ENCODE results near the gene ZMIZ1.
A peak's percentile ranks its signal among the peaks of the same experiment; 100 is the strongest.

The ZMIZ1 gene, protein sequence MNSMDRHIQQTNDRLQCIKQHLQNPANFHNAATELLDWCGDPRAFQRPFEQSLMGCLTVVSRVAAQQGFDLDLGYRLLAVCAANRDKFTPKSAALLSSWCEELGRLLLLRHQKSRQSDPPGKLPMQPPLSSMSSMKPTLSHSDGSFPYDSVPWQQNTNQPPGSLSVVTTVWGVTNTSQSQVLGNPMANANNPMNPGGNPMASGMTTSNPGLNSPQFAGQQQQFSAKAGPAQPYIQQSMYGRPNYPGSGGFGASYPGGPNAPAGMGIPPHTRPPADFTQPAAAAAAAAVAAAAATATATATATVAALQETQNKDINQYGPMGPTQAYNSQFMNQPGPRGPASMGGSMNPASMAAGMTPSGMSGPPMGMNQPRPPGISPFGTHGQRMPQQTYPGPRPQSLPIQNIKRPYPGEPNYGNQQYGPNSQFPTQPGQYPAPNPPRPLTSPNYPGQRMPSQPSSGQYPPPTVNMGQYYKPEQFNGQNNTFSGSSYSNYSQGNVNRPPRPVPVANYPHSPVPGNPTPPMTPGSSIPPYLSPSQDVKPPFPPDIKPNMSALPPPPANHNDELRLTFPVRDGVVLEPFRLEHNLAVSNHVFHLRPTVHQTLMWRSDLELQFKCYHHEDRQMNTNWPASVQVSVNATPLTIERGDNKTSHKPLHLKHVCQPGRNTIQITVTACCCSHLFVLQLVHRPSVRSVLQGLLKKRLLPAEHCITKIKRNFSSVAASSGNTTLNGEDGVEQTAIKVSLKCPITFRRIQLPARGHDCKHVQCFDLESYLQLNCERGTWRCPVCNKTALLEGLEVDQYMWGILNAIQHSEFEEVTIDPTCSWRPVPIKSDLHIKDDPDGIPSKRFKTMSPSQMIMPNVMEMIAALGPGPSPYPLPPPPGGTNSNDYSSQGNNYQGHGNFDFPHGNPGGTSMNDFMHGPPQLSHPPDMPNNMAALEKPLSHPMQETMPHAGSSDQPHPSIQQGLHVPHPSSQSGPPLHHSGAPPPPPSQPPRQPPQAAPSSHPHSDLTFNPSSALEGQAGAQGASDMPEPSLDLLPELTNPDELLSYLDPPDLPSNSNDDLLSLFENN

DNA sequence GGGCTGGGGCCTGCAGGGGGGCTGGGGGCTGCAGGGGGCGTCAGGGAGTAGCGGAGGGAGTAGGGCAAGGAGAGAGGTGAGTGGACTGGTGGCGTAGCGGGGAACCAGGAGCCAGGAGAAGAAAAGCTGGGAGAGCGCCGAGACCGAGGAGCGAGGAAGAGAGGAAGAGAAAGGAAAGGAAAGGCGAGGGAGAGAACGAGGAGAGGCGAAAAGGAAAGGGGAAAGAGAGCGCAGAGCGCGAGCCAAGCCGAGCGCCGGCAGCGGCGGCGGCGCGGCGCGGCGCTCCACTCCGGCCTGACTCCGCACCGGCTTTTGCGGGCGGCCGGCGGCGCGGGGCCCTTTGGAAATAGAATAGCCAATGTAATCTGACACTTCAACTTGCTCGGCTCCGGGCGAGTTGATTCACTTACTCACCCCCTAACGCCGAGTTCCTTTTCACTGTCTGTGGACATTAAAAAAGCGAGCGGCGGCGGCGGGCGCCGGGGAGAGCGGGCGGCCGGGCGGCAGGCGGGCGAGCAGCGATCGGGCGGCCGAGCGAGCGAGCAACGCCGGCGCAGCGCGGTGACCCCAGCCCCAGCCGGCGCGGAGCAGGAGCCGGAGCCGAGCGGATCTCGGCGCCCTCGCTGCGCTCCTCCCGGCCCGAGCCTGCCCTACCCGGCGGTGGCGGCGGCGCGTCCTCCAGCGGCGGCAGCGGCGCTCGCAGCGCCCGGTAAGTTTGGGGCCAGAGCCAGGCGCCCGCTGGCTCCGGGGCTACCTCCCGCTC, at the start of gene ZMIZ1:
Gene ZMIZ1 (plus strand): TSS at position 405 of the 763 bp plus-strand sequence. CDS start 132,667 bp downstream, outside the sequence.
- Histone ChIP-seq H3K9me3 (ENCODE audit: control insufficient read depth in 2 of 2, low read length in 2 of 2) (no peaks in the 10 kb centered on the region), H3K36me3 (ENCODE audit: control insufficient read depth in 2 of 2, insufficient read depth in 2 of 2, low read length in 2 of 2) (no peaks in the 10 kb centered on the region), H3K27ac (ENCODE audit: low read depth in 2 of 2, low read length in 2 of 2) (peak within 1 kb of the TSS; percentile 97 to 98), H3K4me1 (ENCODE audit: control insufficient read depth in 2 of 2, insufficient read depth in 2 of 2, low read length in 2 of 2) (peaks cover 43 to 54% of the 10 kb centered on the region in 2 donors), H3K4me3 (ENCODE audit: low read length in 2 of 2) (peak within 1 kb of the TSS; percentile 85 to 94), H3K9ac (ENCODE audit: low read depth in 1 of 2, low read length in 2 of 2) (peak within 1 kb of the TSS; percentile 90 to 94), H3K27me3 (ENCODE audit: control insufficient read depth in 2 of 2, insufficient read depth in 2 of 2, low read length in 2 of 2) (no peaks in the 10 kb centered on the region)

DNA sequence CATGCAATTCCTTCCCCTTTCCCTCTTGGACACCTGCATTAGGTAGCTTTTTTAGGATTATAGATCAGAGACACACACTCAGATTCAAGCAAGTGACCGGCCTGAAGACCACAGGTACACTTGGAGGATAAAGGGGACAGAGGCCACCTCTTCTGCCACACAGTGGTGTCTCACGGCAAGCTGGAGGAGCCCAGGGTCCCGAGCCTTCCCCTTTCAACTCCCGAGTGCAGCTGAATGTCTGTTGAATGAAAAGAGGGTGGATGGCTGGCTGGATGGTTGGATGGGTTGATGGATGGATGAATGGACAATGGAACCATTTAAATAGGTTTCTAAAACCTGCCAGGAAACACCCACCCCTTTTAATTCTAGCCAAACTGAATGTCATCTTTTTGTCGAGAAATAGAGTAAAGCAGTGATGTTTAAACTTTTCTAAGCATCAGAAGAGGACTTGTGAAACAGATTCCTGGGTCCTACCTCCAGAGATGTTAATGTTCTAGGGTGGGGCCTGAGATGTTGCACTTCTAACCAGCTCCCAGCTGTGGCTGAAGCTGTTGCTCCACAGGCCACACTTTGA, 49.2 kb upstream of the ZMIZ1 start:
- Histone ChIP-seq H3K27me3 (ENCODE audit: control insufficient read depth in 2 of 2, insufficient read depth in 2 of 2, low read length in 2 of 2) (no peaks in the 10 kb centered on the region), H3K27ac (ENCODE audit: low read depth in 2 of 2, low read length in 2 of 2) (no peak overlapping the region), H3K36me3 (ENCODE audit: control insufficient read depth in 2 of 2, insufficient read depth in 2 of 2, low read length in 2 of 2) (no peaks in the 10 kb centered on the region), H3K4me1 (ENCODE audit: control insufficient read depth in 2 of 2, insufficient read depth in 2 of 2, low read length in 2 of 2) (peaks cover 0 to 2% of the 10 kb centered on the region in 2 donors), H3K9ac (ENCODE audit: low read depth in 1 of 2, low read length in 2 of 2) (no peak overlapping the region), H3K9me3 (ENCODE audit: control insufficient read depth in 2 of 2, low read length in 2 of 2) (no peaks in the 10 kb centered on the region), H3K4me3 (ENCODE audit: low read length in 2 of 2) (no peak overlapping the region)

DNA sequence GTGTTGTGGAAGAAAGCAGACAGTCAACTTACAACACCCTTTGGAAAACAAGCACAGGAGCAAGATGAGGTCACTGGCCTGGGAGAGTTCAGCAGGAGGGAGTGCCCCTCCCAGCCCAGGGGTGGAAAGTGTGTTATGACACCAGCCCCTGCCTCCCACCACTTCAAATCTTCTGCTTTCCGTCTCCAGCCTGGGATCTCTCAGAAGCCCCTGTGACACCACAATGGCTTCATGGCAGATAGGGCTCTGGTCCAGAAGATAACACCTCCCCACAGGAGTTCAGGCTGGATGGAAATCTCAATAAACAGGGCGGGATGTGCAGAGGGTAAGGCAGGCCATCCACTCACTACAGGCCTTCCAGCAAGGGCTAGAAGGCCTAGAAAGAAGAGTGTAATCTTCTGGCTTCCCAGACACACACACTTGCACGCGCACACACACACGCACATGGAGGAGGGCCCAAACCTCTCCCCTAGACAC, 48.7 kb upstream of the ZMIZ1 start:
- Histone ChIP-seq H3K27ac (ENCODE audit: low read depth in 2 of 2, low read length in 2 of 2) (no peak overlapping the region), H3K27me3 (ENCODE audit: control insufficient read depth in 2 of 2, insufficient read depth in 2 of 2, low read length in 2 of 2) (no peaks in the 10 kb centered on the region), H3K36me3 (ENCODE audit: control insufficient read depth in 2 of 2, insufficient read depth in 2 of 2, low read length in 2 of 2) (no peaks in the 10 kb centered on the region), H3K4me1 (ENCODE audit: control insufficient read depth in 2 of 2, insufficient read depth in 2 of 2, low read length in 2 of 2) (peaks cover 0 to 2% of the 10 kb centered on the region in 2 donors), H3K9me3 (ENCODE audit: control insufficient read depth in 2 of 2, low read length in 2 of 2) (no peaks in the 10 kb centered on the region), H3K9ac (ENCODE audit: low read depth in 1 of 2, low read length in 2 of 2) (no peak overlapping the region), H3K4me3 (ENCODE audit: low read length in 2 of 2) (no peak overlapping the region)

DNA sequence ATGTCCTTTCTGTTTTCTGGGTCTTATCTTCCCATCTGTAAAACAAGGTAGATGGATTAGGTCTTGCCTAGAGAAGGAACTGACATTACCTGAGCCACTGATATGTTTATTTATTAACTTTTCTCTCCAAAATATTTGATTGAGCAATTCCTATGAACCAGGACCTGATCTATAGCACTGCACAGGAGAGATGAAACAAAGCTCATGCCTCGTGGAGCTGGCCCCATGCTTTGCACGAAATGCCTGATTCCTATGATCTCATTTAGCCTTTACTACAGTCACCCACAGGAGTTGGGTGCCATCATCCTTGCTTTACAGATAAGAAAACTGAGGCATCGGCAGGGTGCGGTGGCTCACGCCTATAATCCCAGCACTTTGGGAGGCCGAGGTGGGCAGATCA, 48.2 kb upstream of the ZMIZ1 start:
- Histone ChIP-seq H3K9ac (ENCODE audit: low read depth in 1 of 2, low read length in 2 of 2) (no peak overlapping the region), H3K27ac (ENCODE audit: low read depth in 2 of 2, low read length in 2 of 2) (no peak overlapping the region), H3K4me1 (ENCODE audit: control insufficient read depth in 2 of 2, insufficient read depth in 2 of 2, low read length in 2 of 2) (peaks cover 0 to 2% of the 10 kb centered on the region in 2 donors), H3K27me3 (ENCODE audit: control insufficient read depth in 2 of 2, insufficient read depth in 2 of 2, low read length in 2 of 2) (no peaks in the 10 kb centered on the region), H3K4me3 (ENCODE audit: low read length in 2 of 2) (no peak overlapping the region), H3K36me3 (ENCODE audit: control insufficient read depth in 2 of 2, insufficient read depth in 2 of 2, low read length in 2 of 2) (no peaks in the 10 kb centered on the region), H3K9me3 (ENCODE audit: control insufficient read depth in 2 of 2, low read length in 2 of 2) (no peaks in the 10 kb centered on the region)

DNA sequence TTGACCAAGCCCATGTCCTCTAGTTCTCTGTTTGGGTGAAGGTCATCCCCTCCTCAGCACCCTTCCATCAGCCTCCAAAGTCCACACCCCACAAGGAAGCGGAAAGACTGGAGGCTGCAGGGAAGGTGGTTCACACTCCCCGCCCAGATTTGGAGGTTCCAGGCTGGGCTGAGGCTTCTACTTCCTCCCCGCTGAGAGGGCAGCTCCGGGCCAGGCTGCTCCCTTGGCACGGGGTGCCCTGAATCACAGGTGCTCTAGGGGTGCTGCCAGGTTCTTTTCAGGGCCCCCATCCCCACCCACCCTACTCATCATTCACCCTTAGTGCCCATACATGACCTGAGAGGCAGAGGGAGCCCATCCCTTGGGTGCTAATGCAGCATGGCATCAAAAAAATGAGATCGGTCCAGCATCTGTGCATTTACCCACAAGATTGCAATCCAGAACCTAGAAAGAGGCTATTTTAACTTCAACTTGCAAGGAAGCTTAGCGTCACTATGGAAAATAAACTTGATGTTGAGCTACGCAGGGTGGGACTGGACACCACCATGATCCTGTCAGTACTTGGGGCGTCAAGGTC, 47.3 kb upstream of the ZMIZ1 start:
- H3K36me3 ChIP-seq (ENCODE audit: control insufficient read depth in 2 of 2, insufficient read depth in 2 of 2, low read length in 2 of 2) = no peaks in the 10 kb centered on the region
- peaks cover 0 to 2% of the 10 kb centered on the region in 2 donors for H3K4me1 ChIP-seq (ENCODE audit: control insufficient read depth in 2 of 2, insufficient read depth in 2 of 2, low read length in 2 of 2)
- H3K27me3 ChIP-seq (ENCODE audit: control insufficient read depth in 2 of 2, insufficient read depth in 2 of 2, low read length in 2 of 2) = no peaks in the 10 kb centered on the region
- H3K4me3 ChIP-seq (ENCODE audit: low read length in 2 of 2) = no peak overlapping the region
- no peak overlapping the region for H3K9ac ChIP-seq (ENCODE audit: low read depth in 1 of 2, low read length in 2 of 2)
- no peak overlapping the region for H3K27ac ChIP-seq (ENCODE audit: low read depth in 2 of 2, low read length in 2 of 2)
- no peaks in the 10 kb centered on the region for H3K9me3 ChIP-seq (ENCODE audit: control insufficient read depth in 2 of 2, low read length in 2 of 2)

DNA sequence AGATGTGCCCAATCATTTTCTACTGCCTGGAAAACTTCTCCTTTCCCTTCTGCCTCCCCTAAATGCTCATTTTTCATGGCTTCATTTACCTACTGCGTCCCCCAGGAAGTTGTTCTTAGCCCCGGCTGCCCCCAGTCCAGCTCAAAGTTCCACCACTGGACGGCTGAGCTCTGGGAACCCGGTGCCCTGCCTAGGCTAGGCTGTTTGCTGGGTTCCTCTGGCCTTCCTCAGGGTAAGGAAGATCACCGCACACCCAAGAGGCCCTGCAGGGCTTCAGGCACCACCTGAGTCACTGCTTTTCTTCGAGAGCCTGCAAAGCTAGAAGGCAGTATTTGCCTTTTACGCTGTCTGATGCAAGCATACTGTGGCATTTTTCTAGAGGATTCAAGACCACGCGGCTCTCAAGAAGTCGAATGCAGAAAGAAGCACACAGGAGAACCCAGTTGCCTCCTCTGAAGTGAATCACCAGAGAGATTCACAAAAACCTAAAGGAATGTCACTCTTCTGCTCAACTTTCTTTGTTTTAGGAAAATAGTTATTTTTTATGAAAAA, 46.7 kb upstream of the ZMIZ1 start:
- H3K4me3 ChIP-seq (ENCODE audit: low read length in 2 of 2) = no peak overlapping the region
- H3K27ac ChIP-seq (ENCODE audit: low read depth in 2 of 2, low read length in 2 of 2) = no peak overlapping the region
- no peak overlapping the region for H3K9ac ChIP-seq (ENCODE audit: low read depth in 1 of 2, low read length in 2 of 2)
- peaks cover 0 to 2% of the 10 kb centered on the region in 2 donors for H3K4me1 ChIP-seq (ENCODE audit: control insufficient read depth in 2 of 2, insufficient read depth in 2 of 2, low read length in 2 of 2)
- H3K36me3 ChIP-seq (ENCODE audit: control insufficient read depth in 2 of 2, insufficient read depth in 2 of 2, low read length in 2 of 2) = no peaks in the 10 kb centered on the region
- H3K27me3 ChIP-seq (ENCODE audit: control insufficient read depth in 2 of 2, insufficient read depth in 2 of 2, low read length in 2 of 2) = no peaks in the 10 kb centered on the region
- H3K9me3 ChIP-seq (ENCODE audit: control insufficient read depth in 2 of 2, low read length in 2 of 2) = no peaks in the 10 kb centered on the region

DNA sequence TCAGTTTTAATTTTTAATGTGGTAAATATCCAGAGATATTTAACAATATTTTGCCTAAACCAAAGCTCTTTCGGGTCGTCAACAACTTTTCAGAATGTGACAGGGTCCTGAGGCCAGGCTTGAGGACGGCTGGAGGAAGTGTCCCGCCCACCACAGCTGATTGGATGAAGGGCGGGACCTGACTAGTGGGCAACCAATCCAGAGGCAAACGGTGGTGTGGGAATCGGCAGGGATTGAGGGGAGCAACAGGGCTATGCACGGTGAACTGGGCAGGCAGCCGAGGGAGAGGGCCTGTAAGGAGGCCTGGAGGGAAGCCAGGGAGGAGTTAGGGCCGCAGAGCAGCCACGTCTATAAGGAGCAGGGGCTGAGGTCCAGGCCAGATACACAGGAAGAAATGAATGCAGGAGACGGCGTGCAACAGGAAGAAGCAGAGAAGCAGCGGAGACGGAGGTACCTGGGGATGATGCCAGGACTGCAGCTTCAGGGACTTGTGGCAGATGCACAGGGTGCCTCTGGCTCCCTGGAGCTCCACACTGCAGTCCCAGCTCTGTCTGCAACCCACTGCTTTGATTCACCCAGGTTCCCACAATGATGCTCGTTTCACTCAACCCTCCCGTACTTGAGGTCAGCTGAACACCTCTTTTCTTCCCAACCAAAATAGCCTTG, 46.1 kb upstream of the ZMIZ1 start:
- no peak overlapping the region for H3K9ac ChIP-seq (ENCODE audit: low read depth in 1 of 2, low read length in 2 of 2)
- no peaks in the 10 kb centered on the region for H3K9me3 ChIP-seq (ENCODE audit: control insufficient read depth in 2 of 2, low read length in 2 of 2)
- no peaks in the 10 kb centered on the region for H3K27me3 ChIP-seq (ENCODE audit: control insufficient read depth in 2 of 2, insufficient read depth in 2 of 2, low read length in 2 of 2)
- H3K27ac ChIP-seq (ENCODE audit: low read depth in 2 of 2, low read length in 2 of 2) = no peak overlapping the region
- H3K4me3 ChIP-seq (ENCODE audit: low read length in 2 of 2) = peak overlapping the region in 1 of 2 donors; percentile 32
- H3K4me1 ChIP-seq (ENCODE audit: control insufficient read depth in 2 of 2, insufficient read depth in 2 of 2, low read length in 2 of 2) = peaks cover 0 to 2% of the 10 kb centered on the region in 2 donors
- no peaks in the 10 kb centered on the region for H3K36me3 ChIP-seq (ENCODE audit: control insufficient read depth in 2 of 2, insufficient read depth in 2 of 2, low read length in 2 of 2)

DNA sequence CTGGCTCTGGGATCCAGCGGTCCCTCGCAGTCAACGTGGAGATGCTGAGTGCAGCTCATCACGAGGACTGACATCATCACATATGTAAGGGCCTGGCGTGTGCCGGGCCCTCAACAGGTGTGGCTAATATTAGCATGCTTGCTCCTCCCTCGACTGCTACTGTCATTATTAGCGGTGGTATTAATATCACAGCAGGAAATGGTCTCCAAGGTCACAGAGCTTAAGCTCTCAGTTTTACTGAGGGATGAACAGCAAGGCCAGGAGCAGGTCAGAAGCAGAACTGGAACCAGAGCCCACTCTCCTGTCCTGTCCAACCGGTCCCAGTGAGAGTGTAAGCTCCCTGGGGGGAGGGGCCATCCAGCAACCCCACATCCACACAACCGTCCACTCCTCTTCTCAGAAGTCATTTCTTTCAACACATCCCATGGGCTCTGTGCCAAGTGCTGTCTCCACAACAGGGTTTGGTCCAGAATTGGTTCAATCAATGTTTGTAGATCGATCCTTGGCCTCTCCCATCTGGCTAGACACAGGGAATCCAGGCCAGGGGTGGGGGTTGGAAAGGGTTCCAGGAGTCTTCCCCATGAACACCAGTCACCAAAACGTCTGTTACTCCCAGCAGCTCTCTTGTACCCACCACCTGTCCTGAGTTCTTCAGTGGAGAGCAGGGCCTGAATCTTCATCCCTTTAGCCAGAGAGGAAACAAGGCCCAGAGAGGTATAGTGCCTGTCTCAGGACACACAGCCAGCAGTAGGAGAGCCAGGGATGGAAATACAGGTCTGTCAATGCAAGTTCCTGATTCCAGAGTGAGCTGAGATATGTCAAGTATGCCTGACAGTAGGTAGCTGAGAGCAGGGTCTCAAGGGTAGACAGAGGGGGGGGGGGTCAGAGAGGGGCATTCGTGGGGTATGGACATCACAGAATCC, 45.3 kb upstream of the ZMIZ1 start:
- no peak overlapping the region for H3K27ac ChIP-seq (ENCODE audit: low read depth in 2 of 2, low read length in 2 of 2)
- H3K9me3 ChIP-seq (ENCODE audit: control insufficient read depth in 2 of 2, low read length in 2 of 2) = no peaks in the 10 kb centered on the region
- peaks cover 0 to 2% of the 10 kb centered on the region in 2 donors for H3K4me1 ChIP-seq (ENCODE audit: control insufficient read depth in 2 of 2, insufficient read depth in 2 of 2, low read length in 2 of 2)
- H3K4me3 ChIP-seq (ENCODE audit: low read length in 2 of 2) = no peak overlapping the region
- H3K27me3 ChIP-seq (ENCODE audit: control insufficient read depth in 2 of 2, insufficient read depth in 2 of 2, low read length in 2 of 2) = no peaks in the 10 kb centered on the region
- no peaks in the 10 kb centered on the region for H3K36me3 ChIP-seq (ENCODE audit: control insufficient read depth in 2 of 2, insufficient read depth in 2 of 2, low read length in 2 of 2)
- no peak overlapping the region for H3K9ac ChIP-seq (ENCODE audit: low read depth in 1 of 2, low read length in 2 of 2)

Data from mucosa of rectum (tissue), 2 donors.